Kidney epithelial cell (primary cell): ENCODE results near the gene IRF7. TPM values are rescaled to one million over a fixed set of nuclear protein-coding genes. Genes with fewer than 3 reads are reported as not detected.

ENCODE experiments used
- DNase-seq: peaks from one replicate; pipeline ENCODE4 v3.0.0-alpha.2; 2010; ENCODE audit warnings: low read depth
- H3K27me3 ChIP-seq: 2 replicates; pipeline ENCODE4 v1.6.0; 2011; ENCODE audit warnings: low read length; ENCODE audit not compliant: control insufficient read depth, insufficient read depth
- H3K36me3 ChIP-seq: 2 replicates; pipeline ENCODE4 v1.5.1; 2011; ENCODE audit warnings: low read length; ENCODE audit not compliant: control insufficient read depth, insufficient read depth
- H3K4me3 ChIP-seq: 2 replicates; pipeline ENCODE4 v1.5.1; 2011; ENCODE audit warnings: low read depth, mild to moderate bottlenecking, control low read depth, low read length
- CTCF ChIP-seq: IDR thresholded peaks from 2 replicates; pipeline ENCODE4 v1.5.1; 2011; ENCODE audit warnings: mild to moderate bottlenecking, moderate library complexity, low read length, control low read depth, inconsistent platforms; ENCODE audit not compliant: insufficient read depth, poor library complexity, severe bottlenecking
- total RNA-seq: library from RNA; depleted of rRNA; stranded (reverse); fragments of >200 nt; gene quantifications from 2 replicates; pipeline ENCODE4 v1.2.3, GENCODE V29; 2015

Gene IRF7
- total RNA-seq, 1 donor from 2014 or later, result 60.2 TPM

DNA sequence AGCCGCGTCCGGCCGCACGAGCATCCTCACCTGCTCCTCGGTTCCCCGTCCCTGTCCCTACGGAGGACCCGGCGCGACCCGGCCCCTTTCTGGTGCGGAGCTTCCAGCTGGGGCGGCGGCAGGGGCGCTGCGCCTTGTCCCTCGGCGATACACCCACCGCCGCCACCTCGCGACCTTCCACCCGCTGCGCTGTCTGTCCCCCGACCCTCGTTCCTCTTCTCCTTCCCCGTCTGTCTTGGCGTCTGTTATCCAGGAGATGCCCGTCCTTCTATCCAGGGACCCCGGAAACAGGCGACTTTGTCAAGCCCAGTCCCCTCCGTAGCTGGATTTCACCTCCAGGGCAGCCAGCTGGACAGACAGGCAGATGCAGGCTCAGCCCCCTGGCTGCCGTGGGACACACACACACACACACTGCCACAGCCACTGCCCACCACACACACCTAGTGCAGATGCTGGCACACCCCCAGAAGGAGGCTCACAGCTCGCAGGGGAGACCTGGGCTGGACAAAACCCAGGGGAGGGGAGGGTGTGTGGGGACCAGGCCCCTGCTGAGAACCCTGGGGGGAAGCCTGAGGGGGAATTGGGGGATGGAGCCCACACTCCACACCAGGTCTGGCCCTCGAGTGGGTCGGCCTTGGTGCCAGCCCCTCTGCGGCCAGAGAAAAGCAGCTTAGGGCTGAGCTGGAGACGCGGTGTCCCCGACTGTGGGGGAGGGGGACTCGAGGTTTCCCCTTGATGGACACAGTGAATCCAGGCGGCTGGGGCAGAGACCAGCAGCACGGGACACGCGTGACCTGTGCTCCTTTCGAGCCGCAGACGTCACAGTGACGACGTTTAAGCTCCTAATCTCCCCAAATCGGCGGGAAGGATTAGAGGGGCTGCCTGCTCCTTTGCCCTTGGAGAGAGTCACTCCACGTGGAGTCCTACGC lies 22.1 kb upstream of the IRF7 start:
- peak; percentile 6 for TF ChIP-seq CTCF
- Histone ChIP-seq H3K27me3 (peaks cover 53% of the 10 kb centered on the region), H3K36me3 (no peaks in the 10 kb centered on the region), H3K4me3 (no peak overlapping the region)
- no peak for DNase-seq

DNA sequence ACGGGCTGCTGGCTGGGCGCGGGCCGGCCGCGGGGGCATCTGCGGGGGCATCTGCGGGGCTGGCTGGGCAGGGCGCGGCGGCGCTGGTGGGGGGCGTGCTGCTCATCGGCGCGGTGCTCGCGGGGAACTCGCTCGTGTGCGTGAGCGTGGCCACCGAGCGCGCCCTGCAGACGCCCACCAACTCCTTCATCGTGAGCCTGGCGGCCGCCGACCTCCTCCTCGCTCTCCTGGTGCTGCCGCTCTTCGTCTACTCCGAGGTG lies 21.5 kb upstream of the IRF7 start:
- TF ChIP-seq CTCF, result no peak
- H3K4me3 ChIP-seq, result no peak overlapping the region
- no peaks in the 10 kb centered on the region for H3K36me3 ChIP-seq
- peaks cover 53% of the 10 kb centered on the region for H3K27me3 ChIP-seq
- no peak for DNase-seq

DNA sequence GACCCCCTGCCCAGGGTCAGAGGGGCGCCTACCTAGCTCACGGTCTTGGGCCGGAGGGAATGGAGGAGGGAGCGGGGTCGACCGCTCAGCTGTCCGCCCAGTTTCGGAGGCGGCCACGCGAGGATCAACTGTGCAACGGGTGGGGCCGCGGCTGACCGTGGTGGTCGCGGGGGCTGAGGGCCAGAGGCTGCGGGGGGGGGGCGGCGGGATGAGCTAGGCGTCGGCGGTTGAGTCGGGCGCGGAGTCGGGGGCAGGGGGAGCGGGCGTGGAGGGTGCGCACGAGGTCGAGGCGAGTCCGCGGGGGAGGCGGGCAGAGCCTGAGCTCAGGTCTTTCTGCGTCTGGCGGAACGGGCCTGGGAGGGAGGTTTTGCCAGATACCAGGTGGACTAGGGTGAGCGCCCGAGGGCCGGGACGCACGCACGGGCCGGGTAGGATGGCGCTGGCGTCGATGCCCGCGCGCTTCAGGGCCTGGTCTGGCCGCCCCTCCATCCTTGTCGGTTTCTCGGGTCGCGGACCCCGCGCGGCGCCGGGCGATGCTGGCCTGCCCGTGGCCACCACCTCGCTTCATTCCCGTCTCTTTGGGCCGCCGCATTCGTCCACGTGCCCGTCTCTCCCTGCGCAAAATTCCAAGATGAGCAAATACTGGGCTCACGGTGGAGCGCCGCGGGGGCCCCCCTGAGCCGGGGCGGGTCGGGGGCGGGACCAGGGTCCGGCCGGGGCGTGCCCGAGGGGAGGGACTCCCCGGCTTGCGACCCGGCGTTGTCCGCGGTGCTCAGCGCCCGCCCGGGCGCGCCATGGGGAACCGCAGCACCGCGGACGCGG lies 21.0 kb upstream of the IRF7 start, which contains the start of gene DRD4:
Gene DRD4, plus strand, starts transcription at position 759 of the 822 bp plus-strand sequence. Its CDS starts 36 bp downstream, at position 795.
- no peak for DNase-seq
- Histone ChIP-seq H3K4me3 (no peak within 1 kb of the TSS), H3K36me3 (no peaks in the 10 kb centered on the region), H3K27me3 (peaks cover 53% of the 10 kb centered on the region)
- TF ChIP-seq CTCF, result no peak

DNA sequence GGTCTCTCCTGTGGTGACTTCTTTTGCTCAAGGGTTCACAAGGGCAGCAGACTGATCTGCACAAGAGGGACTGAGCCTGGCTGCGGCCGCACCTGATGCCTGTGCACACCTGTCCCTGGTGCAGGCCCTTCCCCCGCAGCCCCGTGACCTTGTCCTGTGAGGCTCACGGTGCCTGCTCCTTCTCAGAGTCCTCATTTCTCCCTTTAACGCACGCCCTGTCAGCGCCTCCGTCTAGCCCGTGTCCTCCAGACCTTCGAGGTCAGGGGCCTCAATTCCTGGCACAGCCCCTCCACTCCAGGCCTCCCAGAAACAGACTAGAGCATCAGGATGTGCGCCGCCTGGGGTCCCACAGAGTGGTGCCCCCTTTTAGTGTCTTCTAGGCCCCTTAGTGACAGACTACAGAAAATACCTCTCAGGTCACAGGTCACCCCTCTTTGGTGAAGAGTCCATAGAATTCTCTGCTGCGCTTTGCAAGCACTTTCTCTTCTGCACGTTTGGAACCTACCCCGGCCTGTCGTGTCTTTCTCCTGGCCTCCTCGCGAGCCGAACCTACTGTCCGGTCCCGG lies 20.3 kb upstream of the IRF7 start:
- DNase-seq, result no peak
- TF ChIP-seq CTCF, result no peak
- Histone ChIP-seq H3K4me3 (no peak overlapping the region), H3K27me3 (peaks cover 49% of the 10 kb centered on the region), H3K36me3 (no peaks in the 10 kb centered on the region)

DNA sequence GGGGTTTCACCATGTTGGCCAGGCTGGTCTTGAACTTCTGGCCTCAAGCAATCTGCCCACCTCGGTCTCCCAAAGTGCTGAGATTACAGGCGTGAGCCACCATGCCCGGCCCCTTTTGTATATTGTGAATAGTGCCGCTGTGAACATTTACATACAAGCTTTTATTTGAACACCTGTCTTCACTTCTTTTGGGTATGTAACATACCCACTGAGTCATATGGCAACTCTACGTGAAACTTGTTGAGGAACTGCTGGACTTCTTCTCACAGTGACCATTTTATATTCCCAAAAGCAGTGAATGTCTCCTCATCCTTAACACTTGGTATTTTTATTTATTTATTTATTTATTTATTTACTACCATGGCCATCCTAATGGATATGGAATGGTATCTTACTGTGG lies 15.1 kb upstream of the IRF7 start:
- Histone ChIP-seq H3K36me3 (no peaks in the 10 kb centered on the region), H3K27me3 (peaks cover 21% of the 10 kb centered on the region), H3K4me3 (no peak overlapping the region)
- no peak for TF ChIP-seq CTCF
- DNase-seq, result no peak
